Activated CD4-positive, alpha-beta T cell treated with anti-CD3 and anti-CD28 coated beads, Interleukin-2, amount 50 U/mL, for 16 hours (primary cell): Measurements from ENCODE around the gene RNU1-3.
"Not testable (repeated sequence)": the region's sequence is repeated elsewhere in the genome, so short reads cannot be mapped to it uniquely, and the experiment has no call there.

Experiments used
- DNase-seq: peaks from one replicate; pipeline ENCODE4 v3.0.0-alpha.2; 2020

The RNU1-3 gene

GRCh38 chr1:16693449-16694307 lies 26.9 kb upstream of the RNU1-3 start:
- not testable (repeated sequence) for DNase-seq

DNA sequence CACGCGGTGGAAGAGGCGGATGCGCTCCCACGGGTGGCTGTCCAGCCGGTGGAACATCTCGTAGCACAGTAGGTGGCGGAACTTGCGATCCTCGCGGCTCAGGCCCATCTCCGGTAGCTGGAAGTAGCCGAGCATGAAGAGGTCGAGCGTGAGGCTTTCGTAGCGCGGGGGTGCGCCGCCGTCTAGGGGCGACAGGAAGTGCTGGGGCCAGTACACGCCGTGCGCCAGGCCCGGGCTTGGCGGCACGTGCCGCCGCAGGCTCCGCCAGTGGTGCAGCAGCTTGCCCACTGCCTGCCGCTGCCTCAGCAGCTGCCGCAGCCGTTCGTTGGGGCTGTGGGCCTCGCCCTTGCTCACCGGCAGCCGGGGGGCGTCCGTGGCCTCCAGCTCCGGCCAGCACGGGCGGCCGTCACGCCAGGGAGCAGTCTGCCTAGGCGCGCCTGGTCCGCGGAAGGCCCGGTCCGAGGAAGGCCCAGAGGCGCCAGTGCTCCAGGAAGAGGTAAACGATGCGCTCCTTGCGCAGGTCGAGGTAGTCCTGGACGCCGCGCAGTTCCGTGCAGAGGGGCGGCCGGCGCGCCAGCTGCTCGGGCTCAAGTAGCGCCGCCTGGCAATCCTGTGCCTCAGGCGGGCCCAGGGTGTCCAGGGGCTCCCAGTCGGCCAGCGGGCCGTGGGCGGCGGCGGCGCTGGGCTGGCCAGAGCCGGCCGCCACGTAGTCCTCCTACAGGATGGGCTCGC lies 26.1 kb upstream of the RNU1-3 start:
- DNase-seq, result not testable (repeated sequence)

DNA sequence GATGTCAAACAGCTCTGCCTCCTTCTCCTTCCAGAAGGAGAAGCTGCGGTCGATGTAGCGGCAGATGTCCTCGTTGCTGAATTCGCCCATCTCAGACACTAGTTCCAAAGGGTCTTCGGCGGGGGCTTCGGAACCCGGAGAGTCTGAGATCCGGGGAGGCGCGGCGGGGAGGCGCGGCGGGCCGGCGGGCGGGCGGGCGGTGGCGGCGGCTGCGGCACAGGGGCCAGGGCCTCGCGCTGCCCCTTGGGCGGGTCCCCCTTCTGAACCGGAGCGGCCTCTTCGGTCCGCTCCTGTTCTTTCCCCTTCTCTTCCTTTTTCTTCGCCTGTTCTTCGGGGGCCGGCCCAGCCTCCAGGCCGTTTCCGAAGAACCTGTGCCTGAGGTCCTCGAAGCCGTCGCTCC lies 25.5 kb upstream of the RNU1-3 start:
- DNase-seq, result not testable (repeated sequence)

GRCh38 chr1:16690971-16691682 lies 24.4 kb upstream of the RNU1-3 start:
- not testable (repeated sequence) for DNase-seq

DNA sequence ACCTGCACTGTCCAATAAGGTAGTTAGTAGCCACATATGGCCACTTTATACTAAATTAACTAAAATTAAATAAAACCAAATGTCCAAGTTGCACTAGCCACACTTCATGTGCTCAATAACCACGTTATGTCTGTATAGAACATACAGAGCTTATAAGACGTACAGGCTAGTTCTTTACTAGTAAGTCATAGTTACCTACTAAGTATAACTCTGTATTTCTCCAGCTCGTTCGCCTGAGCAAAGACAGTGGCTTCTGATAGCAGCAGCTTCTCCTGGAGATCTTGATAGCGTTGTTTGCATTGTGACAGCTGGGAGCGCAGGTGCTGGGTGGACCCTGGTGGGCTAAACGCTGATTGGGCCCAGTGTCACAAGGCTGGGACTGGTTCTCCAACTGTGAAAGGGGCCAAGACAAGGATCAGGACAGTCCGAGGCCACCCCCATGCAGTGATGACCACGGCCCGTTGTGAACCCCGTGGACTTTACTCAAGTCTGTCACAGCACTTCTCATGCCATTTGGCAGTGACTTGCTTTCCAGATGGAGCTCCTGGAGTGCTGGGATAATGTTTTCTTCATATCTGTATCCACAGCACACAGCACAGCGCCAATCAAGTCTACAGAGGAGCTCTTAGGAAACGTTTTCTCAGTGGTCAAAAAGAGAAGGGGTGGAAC lies 20.5 kb upstream of the RNU1-3 start:
- not testable (repeated sequence) for DNase-seq

DNA sequence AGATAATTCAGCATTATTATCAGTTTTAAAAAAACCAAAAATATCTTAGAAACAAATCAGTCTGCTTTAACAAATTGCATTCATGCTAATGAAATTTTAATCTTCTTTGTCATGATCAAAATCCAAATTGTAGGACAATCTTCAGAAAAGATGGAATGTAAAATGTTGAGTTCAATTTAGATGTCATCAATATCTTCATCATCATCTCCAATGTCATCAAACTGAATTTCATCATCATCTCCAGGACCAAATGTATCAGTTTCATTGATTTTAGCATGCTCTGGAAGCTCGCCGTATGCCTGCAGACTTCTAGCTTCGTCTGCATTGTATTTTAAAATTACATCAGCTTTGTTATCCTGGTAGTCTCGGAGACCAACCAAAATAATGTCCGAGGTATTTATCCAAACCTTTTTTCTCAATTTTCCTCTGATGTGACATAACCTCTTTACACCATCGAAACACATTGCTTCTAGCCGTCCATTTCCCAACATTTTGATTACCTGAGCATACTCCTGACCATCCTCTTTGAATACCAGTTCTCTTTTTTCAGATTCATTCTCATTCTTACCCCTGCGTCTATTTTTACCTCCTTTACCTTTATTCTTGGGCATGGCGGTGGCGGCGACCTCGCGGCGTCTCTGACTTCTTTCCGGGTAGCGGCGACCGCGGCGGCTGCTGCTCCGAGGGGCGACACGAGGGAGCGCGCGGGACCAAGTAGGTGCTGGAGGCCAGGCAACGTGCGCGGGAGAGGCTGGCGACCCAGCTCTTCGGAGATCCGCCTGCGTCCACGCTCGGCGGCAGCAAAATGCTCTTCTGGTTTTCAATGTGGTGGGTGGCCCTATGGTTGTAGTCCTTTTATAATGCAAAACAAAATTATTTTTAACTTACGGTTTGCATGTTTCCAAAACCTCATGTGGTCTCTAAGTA lies 19.0 kb upstream of the RNU1-3 start:
- DNase-seq, result not testable (repeated sequence)

DNA sequence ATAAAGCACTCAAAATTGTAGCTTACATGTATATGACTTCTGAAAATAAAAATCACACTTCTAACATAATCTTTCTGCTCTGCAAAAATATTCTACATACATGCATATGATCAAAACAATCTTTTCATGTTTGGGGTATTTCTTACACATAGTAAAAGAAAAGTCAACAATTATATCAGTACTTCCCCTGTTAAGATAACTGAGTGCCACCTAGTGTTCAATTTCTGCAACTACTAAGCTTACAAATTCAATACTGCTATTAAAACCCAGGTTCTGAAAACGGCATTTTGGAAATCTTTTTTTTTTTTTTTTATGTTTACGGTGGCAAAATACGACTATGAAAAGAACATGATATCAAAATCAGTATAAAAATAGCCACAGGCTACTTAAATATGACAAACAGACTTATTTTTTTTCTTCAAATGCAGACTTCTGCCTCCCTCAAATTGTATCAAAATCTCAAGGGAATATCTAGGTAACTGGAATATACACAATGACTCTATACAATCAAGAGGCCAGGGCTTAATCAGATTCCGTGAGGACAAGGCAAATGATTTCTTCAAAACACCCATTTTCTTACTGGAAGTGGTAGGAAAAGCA lies 18.1 kb upstream of the RNU1-3 start:
- DNase-seq, result not testable (repeated sequence)

DNA sequence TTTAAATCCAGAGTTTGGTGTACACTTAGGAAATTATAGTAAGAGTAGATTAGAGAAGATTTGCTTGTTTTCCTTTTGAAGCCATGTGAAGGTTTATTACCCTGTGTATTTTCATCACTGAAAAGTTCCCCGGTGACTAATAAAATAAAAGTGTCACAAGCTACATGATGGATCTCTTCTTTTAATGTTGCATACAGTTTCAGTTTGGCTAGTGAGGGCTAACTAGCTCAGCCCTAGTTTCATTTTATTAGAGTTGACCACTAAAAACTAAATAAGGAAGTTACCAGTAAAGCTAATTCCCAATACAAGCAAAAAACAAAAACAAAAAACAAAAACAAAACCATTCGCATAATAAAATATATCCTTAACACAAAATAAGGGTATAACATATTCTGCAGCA lies 17.4 kb upstream of the RNU1-3 start:
- DNase-seq, result not testable (repeated sequence)

GRCh38 chr1:16682803-16683202 lies 16.1 kb upstream of the RNU1-3 start:
- DNase-seq, result not testable (repeated sequence)

GRCh38 chr1:16680366-16680765 lies 13.6 kb upstream of the RNU1-3 start:
- DNase-seq, result not testable (repeated sequence)

GRCh38 chr1:16677552-16678431 lies 11.0 kb upstream of the RNU1-3 start:
- DNase-seq, result peak; percentile 81

DNA sequence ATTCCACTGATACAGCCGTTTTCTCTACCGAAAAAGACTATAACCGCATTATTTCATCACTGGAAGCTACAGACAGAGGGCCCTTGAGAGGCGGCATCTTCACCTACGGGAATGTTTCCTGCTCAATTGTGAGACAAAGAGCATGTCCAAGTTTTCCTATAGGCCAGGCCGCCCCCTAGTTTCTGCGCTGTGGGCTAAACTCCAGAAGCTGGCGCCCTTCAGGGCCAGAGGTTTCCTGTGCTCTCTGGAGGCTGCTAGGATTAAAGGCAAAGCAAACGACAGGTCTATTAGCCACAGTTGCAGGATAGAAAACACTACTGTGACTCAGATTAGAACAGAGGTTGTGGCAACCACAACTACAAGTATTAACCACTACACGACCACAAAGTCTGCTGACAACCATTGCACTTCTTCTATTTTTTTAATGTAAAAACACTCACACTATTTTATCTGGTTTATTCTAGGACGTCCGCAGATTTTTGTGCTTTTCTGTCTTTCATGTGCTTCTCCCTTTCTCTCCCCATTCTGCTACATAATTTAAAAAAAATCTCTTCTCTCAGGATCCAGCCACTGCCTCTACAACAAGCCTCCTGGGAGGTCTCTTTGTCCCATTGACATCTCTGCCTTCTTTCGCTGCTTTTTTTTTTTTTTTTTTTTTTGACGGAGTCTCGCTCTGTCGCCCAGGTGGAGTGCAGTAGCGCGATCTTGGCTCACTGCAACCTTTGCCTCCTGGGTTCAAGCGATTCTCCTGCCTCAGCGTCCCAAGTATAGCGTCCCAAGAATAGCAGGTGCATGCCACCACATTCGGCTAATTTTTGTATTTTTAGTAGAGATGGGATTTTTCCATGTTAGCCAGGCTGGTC lies 10.1 kb upstream of the RNU1-3 start:
- peak; percentile 81 for DNase-seq

DNA sequence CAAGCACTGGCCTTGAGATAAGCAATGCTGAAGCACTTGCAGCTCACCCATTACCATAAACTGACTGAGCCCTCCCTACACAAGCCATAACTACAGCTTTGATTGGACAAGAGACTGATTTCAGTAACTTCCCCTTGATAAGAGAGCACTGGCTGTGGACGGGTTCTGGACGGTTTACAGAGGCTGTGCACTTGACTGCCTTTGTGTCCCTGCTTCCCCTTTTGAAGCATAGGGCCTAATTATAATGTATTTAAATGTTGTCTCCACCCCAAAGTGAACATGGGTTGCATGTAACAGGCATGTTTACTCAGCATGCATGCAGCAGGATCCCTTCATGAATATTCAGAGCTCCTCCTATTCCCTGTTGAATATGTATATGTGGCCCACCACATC lies 8.4 kb upstream of the RNU1-3 start:
- not testable (repeated sequence) for DNase-seq

DNA sequence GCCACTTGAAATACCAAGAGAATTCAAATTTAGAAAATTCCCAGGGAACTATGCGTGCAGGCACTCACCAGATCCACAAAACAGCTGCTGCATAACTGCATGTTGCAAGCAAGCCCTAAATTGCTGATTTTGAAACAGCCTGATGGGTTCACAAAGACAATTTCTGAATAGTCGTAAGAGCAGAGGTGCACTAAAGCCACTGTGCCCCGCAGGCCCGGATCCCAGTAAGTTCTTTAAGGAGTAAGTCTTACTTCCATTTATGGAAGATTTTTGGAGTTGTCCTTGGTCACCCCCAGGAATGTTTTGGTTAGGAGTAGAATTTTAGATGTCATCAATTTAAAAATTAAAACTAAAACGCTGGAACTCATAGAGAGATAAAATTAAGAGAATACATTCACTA lies 7.2 kb upstream of the RNU1-3 start:
- DNase-seq, result not testable (repeated sequence)

- not testable (repeated sequence) for DNase-seq
Measured at GRCh38 chr1:16665836-16666235, 912 bp downstream of the RNU1-3 start.

DNA sequence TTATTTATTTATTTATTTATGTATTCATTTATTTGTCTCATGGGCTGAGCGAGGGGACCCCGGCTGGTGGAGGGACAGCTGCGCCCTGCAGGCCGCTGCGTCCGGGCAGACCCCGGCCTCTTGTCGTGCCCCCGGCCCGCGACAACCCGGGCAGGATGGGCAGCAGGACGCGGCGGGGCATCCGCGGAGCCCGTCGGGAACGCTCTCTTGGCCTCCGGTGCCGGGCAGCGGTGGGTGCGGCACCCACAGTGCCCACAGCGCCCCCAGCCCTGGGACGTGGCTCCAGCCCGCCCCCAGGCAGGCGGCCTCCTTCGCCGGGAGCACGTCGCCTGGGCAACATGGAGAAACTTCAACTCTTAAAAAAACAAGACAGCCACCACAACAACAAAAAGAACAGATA lies 8.5 kb downstream of the RNU1-3 start:
- not testable (repeated sequence) for DNase-seq

DNA sequence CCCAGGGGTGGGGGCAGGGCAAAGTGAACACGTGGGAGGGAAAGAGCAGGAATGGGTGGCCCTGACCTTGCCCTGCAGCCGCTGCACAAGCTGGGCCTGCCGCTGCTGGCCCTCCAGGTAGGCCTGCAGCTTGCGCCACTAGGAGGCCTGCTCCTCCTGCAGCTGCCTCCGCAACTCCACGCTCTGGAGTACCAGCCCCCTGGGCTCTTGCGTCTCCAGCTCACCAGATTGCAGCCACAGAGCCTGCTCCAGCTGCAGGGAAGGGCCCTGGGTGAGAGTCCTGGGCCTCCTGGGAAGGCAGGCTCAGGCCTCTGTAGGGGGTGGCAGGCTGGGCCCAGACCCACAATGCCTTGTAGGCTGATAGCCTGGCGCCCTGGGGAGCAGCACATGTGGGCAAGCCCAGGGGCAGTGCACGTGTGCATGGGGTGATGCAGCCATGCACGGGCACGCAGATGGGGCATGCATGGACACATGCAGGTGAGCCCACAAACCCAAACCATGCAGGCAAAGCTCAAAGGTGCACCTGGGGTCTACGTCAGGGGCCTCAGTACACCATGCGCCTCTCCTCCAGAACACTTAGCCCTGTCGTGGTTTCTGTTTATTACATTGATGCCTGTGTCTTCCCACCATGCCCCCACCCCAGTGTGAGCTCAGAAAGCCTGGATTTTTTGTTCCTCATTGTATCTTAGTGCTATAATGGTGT lies 9.6 kb downstream of the RNU1-3 start:
- not testable (repeated sequence) for DNase-seq

DNA sequence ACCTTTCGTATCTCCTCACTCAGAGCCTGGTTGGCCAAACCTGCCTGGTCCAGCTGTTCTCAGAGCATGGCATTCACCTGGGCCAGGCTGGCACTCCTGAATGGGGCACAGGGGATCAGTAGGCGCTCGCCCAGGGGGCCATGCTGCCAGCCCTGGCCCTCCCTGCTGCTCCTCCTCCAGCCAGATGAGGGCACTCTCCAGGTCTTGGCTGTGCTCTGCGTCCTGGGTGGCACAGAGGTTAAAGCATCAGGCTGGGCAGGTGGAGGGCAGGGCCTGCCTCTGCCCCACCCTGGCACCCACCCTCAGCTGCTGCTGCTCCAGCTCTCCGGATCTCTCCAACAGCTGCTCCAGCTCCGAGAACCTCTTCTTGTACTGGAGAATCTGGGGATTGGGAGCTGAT lies 10.2 kb downstream of the RNU1-3 start:
- not testable (repeated sequence) for DNase-seq
